CD4-positive, alpha-beta T cell (primary cell): Measurements from ENCODE around the gene TDRKH. TPM values are rescaled to one million over a fixed set of nuclear protein-coding genes. Genes with fewer than 3 reads are reported as not detected.

ENCODE experiments used
- ATAC-seq: fragments of 200-7000 bp; cut with Tn5 transposase; one replicate; pipeline ENCODE4 v1.10.0; 2022; ENCODE audit warnings: mild to moderate bottlenecking; ENCODE audit not compliant: poor library complexity
- CTCF ChIA-PET: fragments of 350-600 bp; sonication (Branson Sonifier 250); formaldehyde crosslinking; loops from one replicate; lab custom pipeline; 2021; ENCODE audit warnings: antibody characterized with exemption, inconsistent platforms; lab: Charles Lee
- POLR2A ChIA-PET: fragments of 350-600 bp; sonication (Branson Sonifier 250); formaldehyde crosslinking; loops from one replicate; lab custom pipeline; 2021; ENCODE audit warnings: antibody characterized with exemption, inconsistent platforms; lab: Charles Lee
- DNase-seq, 14 experiments: peaks; one replicate each; pipeline ENCODE4 v3.0.0-alpha.2; 2013 to 2020; ENCODE audit warnings: mixed read lengths in 2 of 14
- H3K27ac ChIP-seq, 2 donors: one replicate each; pipeline versions ENCODE4 v1.5.1 to v1.7.0; 2013; ENCODE audit warnings: low read length in 2 of 2, low read depth in 1 of 2, mild to moderate bottlenecking in 1 of 2
- H3K27me3 ChIP-seq, 2 experiments: 1 replicate in 1 of 2; 2 replicates in 1 of 2; pipeline versions ENCODE4 v1.6.1 to v1.7.0; 2013; ENCODE audit warnings: low read length in 2 of 2, control low read depth in 1 of 2, mild to moderate bottlenecking in 1 of 2, moderate library complexity in 1 of 2; ENCODE audit not compliant: insufficient read depth in 2 of 2, control insufficient read depth in 1 of 2
- H3K36me3 ChIP-seq: one replicate; pipeline ENCODE4 v1.6.1; 2013; ENCODE audit warnings: low read length, control low read depth; ENCODE audit not compliant: insufficient read depth
- H3K4me1 ChIP-seq: one replicate; pipeline ENCODE4 v1.6.1; 2013; ENCODE audit warnings: low read length, control low read depth; ENCODE audit not compliant: insufficient read depth
- H3K4me3 ChIP-seq: one replicate; pipeline ENCODE4 v1.5.1; 2013; ENCODE audit warnings: mild to moderate bottlenecking, low read length, moderate library complexity
- H3K9me3 ChIP-seq, 2 experiments: 1 replicate in 1 of 2; 2 replicates in 1 of 2; pipeline versions ENCODE4 v1.6.1 to v1.7.0; 2013; ENCODE audit warnings: low read length in 2 of 2, mild to moderate bottlenecking in 2 of 2, control low read depth in 1 of 2, moderate library complexity in 1 of 2; ENCODE audit not compliant: control insufficient read depth in 1 of 2, insufficient read depth in 1 of 2
- H3K27ac Mint-ChIP-seq: one replicate; pipeline ENCODE4 v1.8.0; 2020; ENCODE audit warnings: mixed read lengths
- H3K27me3 Mint-ChIP-seq: one replicate; pipeline ENCODE4 v1.8.0; 2021; ENCODE audit warnings: mixed read lengths
- H3K36me3 Mint-ChIP-seq: one replicate; pipeline ENCODE4 v1.8.0; 2021; ENCODE audit warnings: low read depth, mixed read lengths
- H3K4me1 Mint-ChIP-seq: one replicate; pipeline ENCODE4 v1.8.0; 2021; ENCODE audit warnings: low read depth, mixed read lengths
- H3K4me3 Mint-ChIP-seq: one replicate; pipeline ENCODE4 v1.8.0; 2020; ENCODE audit warnings: mild to moderate bottlenecking, mixed read lengths
- H3K9me3 Mint-ChIP-seq: one replicate; pipeline ENCODE4 v1.8.0; 2020; ENCODE audit warnings: mixed read lengths
- intact Hi-C, 2 experiments: fragments of 100-400 bp; cut with DNase I in 1 of 2; cut with micrococcal nuclease in 1 of 2; formaldehyde crosslinking; loops; one replicate each; pipeline versions ENCODE4 v1.15.1 to v1.9.0; 2023 to 2025; cut with DNase I, micrococcal nuclease
- polyA plus RNA-seq, 2 donors: library from polyadenylated mRNA; unstranded; fragments of 120-200 nt; gene quantifications; one replicate each; pipeline ENCODE4 v1.2.1, GENCODE V29; 2013
- total RNA-seq, 174 experiments: library from RNA in 2 of 174; stranded (reverse) in 2 of 174; gene quantifications; one replicate each; pipeline ENCODE4 v1.2.3 and lab custom pipeline; 2021 to 2026
- TF ChIP-seq, protein P1 (sequence below): fragments of 200-600 bp; IDR thresholded peaks from one replicate; pipeline ENCODE4 v1.8.0; 2022; ENCODE audit warnings: antibody characterized with exemption, mild to moderate bottlenecking

Gene TDRKH
- 1 to 10 TPM; 6.1 to 6.4 TPM for total RNA-seq
- 14.4 TPM for polyA plus RNA-seq (2013, experiment 1 of 2)
- polyA plus RNA-seq (2013, experiment 2 of 2), result 14.8 TPM
- total RNA-seq (lab: John Stamatoyannopoulos, UW), result 6.1 to 28.4 (median 16.1) reads per million in 172 experiments

DNA sequence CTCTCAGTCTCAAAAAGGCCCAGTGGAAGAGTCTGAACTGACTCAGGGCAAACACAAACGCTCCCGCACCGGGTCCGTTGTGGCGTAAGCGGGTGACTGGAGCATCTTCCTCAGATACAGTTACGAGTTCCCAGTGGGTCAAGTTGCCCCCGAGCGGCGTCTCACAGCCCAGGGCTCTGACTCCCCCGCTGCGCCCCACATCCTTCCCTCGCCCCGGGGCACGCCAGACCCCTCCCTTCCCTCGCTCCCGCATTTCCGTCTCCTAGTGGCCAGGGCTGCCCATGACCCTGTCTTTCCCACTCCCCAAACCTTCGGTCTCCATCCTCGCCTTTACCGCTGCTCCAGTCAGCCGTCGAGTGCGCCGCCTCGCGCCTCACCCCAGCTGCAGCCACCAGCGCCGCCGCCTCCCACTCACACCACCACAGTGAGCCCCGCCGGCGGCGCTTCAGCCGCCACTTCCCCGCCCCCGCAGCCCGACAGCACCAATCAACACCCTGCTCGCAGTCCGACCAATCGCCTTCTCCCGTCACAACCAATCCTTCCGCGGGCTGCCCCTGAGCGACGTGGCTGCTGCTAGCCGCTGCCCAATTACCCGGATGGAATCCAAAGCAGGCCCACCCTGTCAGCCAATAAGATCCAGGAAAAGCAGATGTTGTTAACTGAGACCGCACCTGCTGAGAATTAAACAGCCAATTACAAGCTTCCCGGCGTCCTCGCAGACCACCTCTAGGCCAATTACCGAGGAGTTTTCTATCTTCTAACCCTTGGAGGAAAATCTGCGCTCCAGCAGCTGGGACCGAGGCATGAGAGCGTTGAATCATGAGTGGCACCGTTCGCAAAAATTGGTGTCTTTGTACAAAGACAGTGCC is at the start of gene TDRKH:
TDRKH (minus strand) TSS at position 430 of the 869 bp plus-strand sequence. CDS start 7,478 bp downstream, outside the sequence.
- Mint-ChIP-seq H3K27me3 (no peaks in the 10 kb centered on the region), H3K4me3 (peak within 1 kb of the TSS; percentile 94), H3K9me3 (no peaks in the 10 kb centered on the region), H3K27ac (peak within 1 kb of the TSS; percentile 63), H3K4me1 (peaks cover 26% of the 10 kb centered on the region), H3K36me3 (peaks cover 8% of the 10 kb centered on the region)
- ChIA-PET POLR2A (interaction anchor here (0.5 to 3.0 kb wide), 17 partner anchors 9 to 463 kb away, joined by 3 to 44 read pairs (median 5); partner anchors contain the start of genes C2CD4D, MRPL9 and POGZ), CTCF (interaction anchor here (0.6 to 2.3 kb wide), 6 partner anchors 14 to 143 kb away, joined by 3 to 8 read pairs (median 4); partner anchors contain the start of genes C2CD4D and MRPL9)
- Histone ChIP-seq H3K36me3 (no peaks in the 10 kb centered on the region), H3K27me3 (no peaks in the 10 kb centered on the region), H3K4me3 (peak within 1 kb of the TSS; percentile 94), H3K9me3 (no peaks in the 10 kb centered on the region), H3K27ac (peak within 1 kb of the TSS in 1 of 2 donors; percentile 69), H3K4me1 (peaks cover 21% of the 10 kb centered on the region)
- peak; percentile 95 for ATAC-seq
- peak; percentile 95 to 99 (median 97) for DNase-seq
- intact Hi-C loops, result loop anchor here (1.0 to 2.0 kb wide), 2 partner anchors 27 to 46 kb away; partner anchors contain the start of gene MRPL9 (in 2 of the 2)
- TF ChIP-seq, protein P1, sequence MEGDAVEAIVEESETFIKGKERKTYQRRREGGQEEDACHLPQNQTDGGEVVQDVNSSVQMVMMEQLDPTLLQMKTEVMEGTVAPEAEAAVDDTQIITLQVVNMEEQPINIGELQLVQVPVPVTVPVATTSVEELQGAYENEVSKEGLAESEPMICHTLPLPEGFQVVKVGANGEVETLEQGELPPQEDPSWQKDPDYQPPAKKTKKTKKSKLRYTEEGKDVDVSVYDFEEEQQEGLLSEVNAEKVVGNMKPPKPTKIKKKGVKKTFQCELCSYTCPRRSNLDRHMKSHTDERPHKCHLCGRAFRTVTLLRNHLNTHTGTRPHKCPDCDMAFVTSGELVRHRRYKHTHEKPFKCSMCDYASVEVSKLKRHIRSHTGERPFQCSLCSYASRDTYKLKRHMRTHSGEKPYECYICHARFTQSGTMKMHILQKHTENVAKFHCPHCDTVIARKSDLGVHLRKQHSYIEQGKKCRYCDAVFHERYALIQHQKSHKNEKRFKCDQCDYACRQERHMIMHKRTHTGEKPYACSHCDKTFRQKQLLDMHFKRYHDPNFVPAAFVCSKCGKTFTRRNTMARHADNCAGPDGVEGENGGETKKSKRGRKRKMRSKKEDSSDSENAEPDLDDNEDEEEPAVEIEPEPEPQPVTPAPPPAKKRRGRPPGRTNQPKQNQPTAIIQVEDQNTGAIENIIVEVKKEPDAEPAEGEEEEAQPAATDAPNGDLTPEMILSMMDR, result no peak

GRCh38 chr1:151839457-151840403 is 49.4 kb upstream of the TDRKH start, which contains the start of gene C2CD4D:
TSS of gene C2CD4D (minus strand) at chr1:151839820. CDS start at chr1:151838989, 831 bp downstream.
- intact Hi-C loops, result loop anchor here (2.0 to 5.0 kb wide), 2 partner anchors 245 to 382 kb away; partner anchors contain the start of gene POGZ (in 1 of the 2)
- peak within 1 kb of the TSS; percentile 85 for H3K4me3 Mint-ChIP-seq
- H3K4me1 ChIP-seq, result peaks cover 55% of the 10 kb centered on the region
- no peaks in the 10 kb centered on the region for H3K27me3 ChIP-seq
- H3K36me3 Mint-ChIP-seq, result no peaks in the 10 kb centered on the region
- peak within 1 kb of the TSS; percentile 86 for H3K27ac Mint-ChIP-seq
- POLR2A ChIA-PET, result interaction anchor here (0.6 to 4.8 kb wide), 7 partner anchors 10 to 271 kb away, joined by 3 to 23 read pairs (median 7); partner anchors contain the start of genes MRPL9, TDRKH and THEM4
- peaks cover 62% of the 10 kb centered on the region for H3K4me1 Mint-ChIP-seq
- no peaks in the 10 kb centered on the region for H3K27me3 Mint-ChIP-seq
- CTCF ChIA-PET, result interaction anchor here (1.3 to 2.1 kb wide), 4 partner anchors 9 to 153 kb away, joined by 3 to 8 read pairs (median 4); partner anchors contain the start of gene TDRKH
- peak within 1 kb of the TSS; percentile 70 for H3K4me3 ChIP-seq
- H3K36me3 ChIP-seq, result peaks cover 5% of the 10 kb centered on the region
- DNase-seq, result peak; percentile 50 to 91 (median 59)
- peaks cover 0 to 5% of the 10 kb centered on the region in 2 experiments for H3K9me3 ChIP-seq
- peak within 1 kb of the TSS; percentile 54 to 90 for H3K27ac ChIP-seq
- no peaks in the 10 kb centered on the region for H3K9me3 Mint-ChIP-seq
- TF ChIP-seq, protein P1, result no peak
- ATAC-seq, result peak; percentile 78
